NOMO-1 (cell line): Measurements from ENCODE around the gene DNAAF5.
A peak's percentile ranks its signal among the peaks of the same experiment; 100 is the strongest.

Source experiments
- DNase-seq, 2 experiments: peaks; one replicate each; lab custom pipeline; 2025; ENCODE audit not compliant: unreplicated experiment in 2 of 2; lab: John Stamatoyannopoulos, UW

DNAAF5 gene

DNA sequence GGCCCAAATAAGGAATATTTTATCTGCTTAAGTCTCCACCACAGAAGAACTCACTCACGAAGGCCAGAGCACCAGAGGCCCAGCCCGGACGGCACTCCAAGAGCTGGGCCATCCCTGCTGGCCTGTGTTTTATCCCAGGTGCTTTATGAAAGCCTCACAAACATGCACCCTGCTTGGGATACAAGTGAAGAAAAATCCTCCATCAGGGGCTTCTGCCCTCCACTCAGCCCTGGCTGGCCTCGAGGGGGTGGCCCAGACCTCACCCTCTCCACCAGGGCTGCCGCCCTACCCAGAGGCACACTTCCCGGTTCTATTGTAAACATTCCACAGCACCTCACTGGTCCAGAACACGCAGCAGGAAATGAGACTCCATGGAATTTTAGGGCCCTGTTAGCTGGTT lies 19.8 kb upstream of the DNAAF5 start:
- no peak for DNase-seq

DNA sequence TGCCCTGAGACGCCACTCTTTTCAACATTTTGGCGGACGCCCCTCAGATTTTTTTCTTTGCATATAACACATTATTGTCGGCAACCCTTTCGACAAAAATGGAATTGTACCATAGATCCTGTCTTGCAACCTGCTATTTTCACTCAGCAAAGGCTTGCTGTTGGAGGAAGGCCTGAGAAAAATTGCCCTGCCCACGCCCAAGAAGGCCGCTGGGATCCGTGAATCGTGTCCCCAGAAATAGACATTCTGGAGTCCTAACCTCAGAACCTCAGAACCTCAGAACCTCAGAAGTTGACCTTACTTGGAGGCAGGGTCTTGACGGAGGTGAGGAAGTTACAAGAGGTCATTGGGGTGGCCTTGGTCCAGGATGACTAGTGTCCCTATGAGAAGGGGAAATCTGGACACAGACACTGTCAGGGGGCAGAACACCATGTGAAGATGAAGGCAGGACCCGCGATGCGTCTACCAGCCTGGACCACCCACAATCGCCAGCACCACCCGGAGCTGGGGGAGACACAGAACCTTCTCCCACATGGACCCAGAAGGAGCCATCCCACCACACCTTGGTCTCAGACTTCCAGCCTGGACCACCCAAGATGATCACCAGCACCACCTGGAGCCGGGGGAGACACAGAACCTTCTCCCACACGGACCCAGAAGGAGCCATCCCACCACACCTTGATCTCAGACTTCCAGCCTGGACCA lies 19.1 kb upstream of the DNAAF5 start:
- no peak for DNase-seq

GRCh38 chr7:710161-710560 lies 16.3 kb upstream of the DNAAF5 start:
- no peak for DNase-seq

DNA sequence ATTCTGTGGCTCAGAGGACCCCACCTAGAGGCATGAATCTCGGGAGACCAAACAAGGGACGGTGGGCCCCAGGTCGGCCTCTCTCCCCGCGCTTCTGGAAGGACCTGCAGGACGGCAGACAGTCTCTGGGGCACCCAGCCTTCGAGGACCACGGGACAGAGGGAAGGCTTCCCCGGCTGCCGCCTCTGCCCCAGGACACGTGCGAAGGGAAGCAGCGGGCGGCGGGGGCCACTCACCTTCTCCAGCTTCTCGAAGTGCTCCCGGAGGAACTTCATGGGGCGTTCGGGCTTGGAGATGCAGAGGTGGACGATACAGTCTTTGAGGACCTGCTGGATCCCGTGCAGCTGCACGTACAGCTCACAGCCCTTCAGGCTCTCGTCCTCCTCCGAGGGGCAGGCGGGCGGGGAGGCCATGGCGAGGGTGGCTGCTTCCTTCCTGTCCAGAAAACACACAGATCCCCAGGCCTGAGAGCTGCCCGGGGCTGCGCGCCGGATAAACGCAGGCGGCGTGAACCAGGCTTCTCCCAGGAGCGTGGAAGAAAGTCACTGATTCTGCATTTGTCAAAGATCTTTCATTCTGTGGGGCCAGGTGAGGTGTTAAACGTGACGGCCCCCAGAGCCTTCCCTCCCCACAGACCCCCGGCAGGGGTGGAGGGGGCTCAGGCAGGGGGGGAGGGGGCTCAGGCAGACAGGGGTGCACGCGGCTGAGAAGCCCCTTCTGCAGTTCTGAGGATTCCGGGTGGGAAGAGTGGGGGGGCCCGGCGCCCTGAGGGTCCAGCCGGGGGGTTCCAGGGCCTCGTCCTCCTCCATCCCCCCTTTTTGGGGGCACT lies 15.2 kb upstream of the DNAAF5 start:
- DNase-seq = no peak

DNA sequence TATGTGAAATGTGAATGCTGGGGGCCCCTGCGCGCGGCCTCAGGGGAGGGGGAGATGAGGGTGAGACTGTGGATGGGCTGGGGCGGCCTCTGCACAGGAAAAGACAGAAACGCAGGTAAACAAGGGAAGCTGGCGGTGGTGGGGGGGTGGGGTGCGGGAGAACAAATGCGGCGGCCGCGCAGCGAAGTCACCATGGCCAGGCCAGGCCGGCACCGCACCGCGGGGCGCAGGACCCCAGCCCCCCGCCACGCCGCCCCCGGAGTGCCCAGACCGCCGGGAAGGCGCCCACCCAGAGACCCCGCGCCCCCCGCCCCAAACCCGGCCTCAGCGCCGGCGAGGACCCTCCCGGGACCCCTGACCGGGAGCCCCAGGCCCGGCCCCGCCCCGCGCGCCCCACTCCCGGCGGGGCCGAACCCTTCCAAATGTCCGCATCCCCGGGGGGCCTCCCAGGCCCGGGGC lies 14.5 kb upstream of the DNAAF5 start:
- no peak for DNase-seq

GRCh38 chr7:712381-713138 lies 13.9 kb upstream of the DNAAF5 start:
- DNase-seq = no peak

DNA sequence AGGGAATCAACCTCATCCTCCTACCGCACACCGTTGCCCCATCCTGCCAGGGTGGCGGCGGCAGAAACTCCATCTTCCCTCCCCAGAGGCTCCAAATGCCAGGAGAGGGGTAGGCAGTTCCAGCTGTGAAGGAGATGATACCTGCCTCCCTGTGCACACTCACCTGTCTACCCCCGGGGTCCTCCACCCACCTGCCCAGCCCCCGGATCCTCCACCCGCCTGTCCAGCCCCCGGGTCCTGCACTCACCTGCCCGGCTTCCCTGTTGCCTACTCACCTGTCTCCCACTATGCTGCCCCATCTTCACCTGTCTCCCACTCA lies 13.4 kb upstream of the DNAAF5 start:
- no peak for DNase-seq

- DNase-seq = no peak
These were observed 12.8 kb upstream of the DNAAF5 start for GRCh38 chr7:713488-714230.

- no peak for DNase-seq
These were observed 12.2 kb upstream of the DNAAF5 start for GRCh38 chr7:714251-714671.

DNA sequence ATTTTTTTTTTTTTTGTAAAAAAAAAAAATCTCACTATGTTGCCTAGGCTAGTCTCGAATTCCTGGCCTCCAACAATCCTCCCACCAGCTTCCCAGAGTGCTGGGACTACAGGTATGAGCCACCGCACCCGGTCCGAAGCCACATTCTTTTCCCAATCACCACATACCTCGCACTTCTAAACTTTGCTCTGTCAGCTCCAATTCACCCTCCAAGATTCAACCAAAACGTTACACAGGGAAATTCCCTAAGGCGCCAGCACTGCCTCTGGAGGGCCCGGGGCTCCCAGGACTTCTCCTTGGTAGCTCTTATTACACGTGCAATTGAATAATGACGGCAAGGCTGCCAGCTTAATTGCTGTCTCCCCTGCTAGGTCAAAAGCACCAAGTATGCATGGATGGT lies 10.3 kb upstream of the DNAAF5 start:
- DNase-seq = no peak

GRCh38 chr7:716636-717035 lies 9.9 kb upstream of the DNAAF5 start:
- DNase-seq = no peak

DNA sequence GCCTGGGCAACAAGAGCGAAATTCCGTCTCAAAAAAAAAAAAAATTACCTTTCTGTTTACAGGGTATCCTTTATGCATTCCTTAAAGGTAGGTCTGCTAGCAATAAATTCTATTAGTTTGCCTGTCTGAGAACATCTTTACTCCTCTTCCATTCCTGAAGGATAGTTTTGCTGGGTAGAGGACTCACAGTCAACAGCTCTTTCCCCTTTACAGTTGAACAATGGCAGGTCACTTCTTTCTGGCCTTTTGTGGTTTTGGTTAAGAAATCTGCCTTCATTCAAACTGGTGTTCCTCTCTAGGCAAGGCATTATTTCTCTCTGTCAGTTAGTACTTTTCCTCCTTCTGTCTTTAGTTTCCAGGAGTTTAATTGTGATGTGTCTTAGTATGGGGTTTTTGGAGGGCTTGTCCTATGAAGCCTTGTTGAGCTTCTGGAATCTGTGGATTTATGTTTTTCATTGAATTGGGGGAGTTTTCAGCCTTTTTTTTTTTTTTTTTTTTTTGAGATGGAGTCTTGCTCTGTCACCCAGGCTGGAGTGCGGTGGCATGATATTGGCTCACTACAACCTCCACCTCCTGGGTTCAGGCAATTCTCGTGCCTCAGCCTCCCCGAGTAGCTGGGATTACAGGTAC lies 4.8 kb upstream of the DNAAF5 start:
- peak in 1 of 2 experiments; percentile 22 for DNase-seq

GRCh38 chr7:723541-723940 lies 3.0 kb upstream of the DNAAF5 start:
- no peak for DNase-seq

DNA sequence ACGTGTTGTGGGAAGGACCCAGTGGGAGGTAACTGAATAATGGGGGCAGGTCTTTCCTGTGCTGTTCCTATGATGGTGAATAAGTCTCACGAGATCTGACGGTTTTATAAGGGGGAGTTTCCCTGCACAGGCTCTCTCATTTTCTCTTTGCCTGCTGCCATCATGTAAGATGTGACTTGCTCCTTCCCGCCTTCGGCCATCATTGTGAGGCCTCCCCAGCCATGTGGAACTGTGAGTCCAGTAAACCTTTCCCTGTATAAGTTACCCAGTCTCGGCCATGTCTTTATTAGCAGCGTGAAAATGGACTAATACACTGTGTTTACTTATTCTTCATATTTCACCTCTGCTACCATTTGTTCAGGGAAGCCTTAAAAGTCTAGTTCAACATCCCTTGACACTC lies 2.2 kb upstream of the DNAAF5 start:
- no peak for DNase-seq

GRCh38 chr7:725223-726005 lies 1.1 kb upstream of the DNAAF5 start:
- no peak for DNase-seq

GRCh38 chr7:726854-727103 lies 280 bp downstream of the DNAAF5 start:
- DNase-seq = no peak

DNA sequence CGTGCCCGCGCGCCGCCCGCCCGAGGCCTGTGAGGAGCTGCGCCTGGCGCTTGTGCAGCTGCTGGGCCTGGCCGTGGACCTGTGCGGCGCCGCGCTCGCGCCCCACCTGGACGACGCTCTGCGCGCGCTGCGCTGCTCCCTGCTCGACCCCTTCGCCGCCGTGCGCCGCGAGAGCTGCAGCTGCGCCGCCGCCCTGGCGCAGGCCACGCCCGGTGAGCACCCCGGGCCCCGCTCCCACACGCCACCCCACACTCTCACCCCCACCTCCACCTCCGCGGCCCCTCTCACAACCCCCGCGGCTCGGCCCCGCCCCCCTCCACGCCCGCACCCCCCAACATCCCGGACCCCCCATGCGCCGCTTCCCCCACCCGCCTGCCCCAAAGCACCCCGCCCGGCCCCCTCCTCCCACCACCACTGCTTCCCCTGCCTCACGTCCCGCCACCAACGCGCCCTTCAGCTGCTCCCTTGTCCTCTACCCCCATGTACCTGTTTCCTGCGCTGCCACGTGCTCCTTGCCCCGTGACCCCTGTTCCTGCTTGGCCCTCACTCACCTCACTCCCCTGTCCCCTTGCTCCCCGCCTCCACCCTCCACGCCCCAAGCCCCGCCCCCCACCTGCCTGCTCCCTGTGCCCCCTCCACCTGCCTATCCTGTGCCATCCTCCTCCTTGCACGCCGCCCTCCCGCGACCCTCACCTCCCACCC lies 756 bp downstream of the DNAAF5 start, which contains the start of gene PRKAR1B:
TSS of gene PRKAR1B (minus strand) at position 178 of the 702 bp plus-strand sequence. CDS start 15,776 bp downstream, outside the sequence.
- peak in 1 of 2 experiments; percentile 8 for DNase-seq

DNA sequence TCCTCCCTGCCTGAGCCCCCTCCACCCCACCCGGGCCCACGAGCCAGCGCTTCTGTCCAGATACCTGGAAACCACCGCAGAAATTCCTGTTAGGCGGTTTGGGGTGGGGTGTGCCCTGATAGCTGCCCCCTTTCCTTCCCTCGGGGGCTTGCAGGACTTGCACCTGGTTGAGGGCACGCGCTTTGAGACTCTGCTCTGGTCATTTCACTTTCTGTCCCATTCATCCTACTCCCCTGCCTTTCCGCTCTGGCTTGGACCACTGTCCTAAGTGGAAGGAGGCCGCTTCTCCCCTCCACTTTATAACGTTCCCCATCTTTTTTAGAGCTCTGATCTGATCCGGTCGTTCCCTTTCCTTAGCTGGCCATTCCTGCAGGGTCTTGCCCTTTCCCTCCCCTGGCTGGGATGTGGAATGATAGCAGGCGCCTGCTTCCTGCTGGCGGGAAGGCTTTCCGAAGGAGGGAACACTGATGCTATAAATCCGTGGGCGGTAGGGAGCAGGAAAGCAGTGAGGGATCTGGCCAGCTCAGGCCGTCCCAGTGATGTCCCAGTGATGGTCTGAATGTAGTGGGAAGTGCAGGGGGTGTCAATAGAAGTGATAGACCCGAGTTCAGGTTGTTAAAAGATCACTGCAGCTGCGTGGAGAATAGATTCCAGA lies 1.4 kb downstream of the DNAAF5 start:
- no peak for DNase-seq

DNA sequence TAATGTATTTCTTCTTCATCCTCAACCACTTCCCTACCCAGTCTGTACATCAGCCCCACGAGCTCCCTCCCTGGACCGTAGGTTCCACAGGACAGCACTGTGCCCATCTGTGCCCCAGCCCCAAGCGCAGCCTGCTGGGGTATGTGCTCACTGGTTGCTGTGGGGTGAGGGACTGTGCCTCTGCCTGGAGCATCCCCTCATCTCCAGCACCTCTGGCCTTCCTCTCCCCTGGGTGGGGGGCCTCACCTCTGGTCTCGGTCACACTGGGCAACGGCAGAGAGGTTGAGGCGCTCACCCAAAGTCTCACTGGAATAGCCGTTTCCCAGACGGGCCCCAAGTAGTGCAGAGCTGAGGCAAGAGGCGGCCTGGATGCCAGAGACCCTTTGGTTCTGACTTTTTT lies 2.1 kb downstream of the DNAAF5 start:
- DNase-seq = no peak
